GM12875 (cell line): ENCODE results near the gene ISM1.

Source experiments
- H3K4me3 ChIP-seq: one replicate; pipeline ENCODE4 v1.5.1; 2011; ENCODE audit warnings: low read depth, low read length, control low read depth
- CTCF ChIP-seq: IDR thresholded peaks from 2 replicates; pipeline ENCODE4 v1.5.1; 2011; ENCODE audit warnings: low read depth, mild to moderate bottlenecking, control low read depth, inconsistent platforms, low read length, moderate library complexity, borderline replicate concordance; ENCODE audit not compliant: insufficient read depth

The ISM1 gene

DNA sequence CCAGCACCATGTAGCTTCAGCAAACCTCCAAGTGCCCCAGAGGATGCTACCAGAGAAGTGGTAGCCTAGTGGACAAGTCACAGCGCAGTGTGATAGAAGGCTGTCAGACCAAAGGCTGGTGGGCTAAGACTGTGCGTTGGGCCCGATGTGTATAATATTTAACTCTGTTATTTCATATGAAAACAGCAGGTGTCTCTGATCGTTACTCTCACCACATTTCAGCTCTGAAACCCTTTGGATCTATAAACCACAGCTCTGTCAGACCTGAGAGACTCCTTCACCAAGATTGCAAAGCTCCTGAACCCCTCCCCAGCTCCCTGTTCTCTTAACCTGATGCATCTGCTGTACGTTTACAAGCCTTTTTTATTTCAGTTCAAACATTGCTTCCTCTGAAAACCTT, 43.8 kb downstream of the ISM1 start:
- H3K4me3 ChIP-seq = no peak overlapping the region
- no peak for TF ChIP-seq CTCF

- TF ChIP-seq CTCF = no peak
Observed at GRCh38 chr20:13265941-13266340, 44.9 kb downstream of the ISM1 start.

GRCh38 chr20:13267231-13267630, 46.2 kb downstream of the ISM1 start:
- no peak overlapping the region for H3K4me3 ChIP-seq
- no peak for TF ChIP-seq CTCF

More at GRCh38 chr20:13265941-13266340, 44.9 kb downstream of the ISM1 start:
- no peak overlapping the region for H3K4me3 ChIP-seq

- no peak for TF ChIP-seq CTCF
- H3K4me3 ChIP-seq = no peak overlapping the region
Observed at GRCh38 chr20:13268953-13269352, 47.9 kb downstream of the ISM1 start.

DNA sequence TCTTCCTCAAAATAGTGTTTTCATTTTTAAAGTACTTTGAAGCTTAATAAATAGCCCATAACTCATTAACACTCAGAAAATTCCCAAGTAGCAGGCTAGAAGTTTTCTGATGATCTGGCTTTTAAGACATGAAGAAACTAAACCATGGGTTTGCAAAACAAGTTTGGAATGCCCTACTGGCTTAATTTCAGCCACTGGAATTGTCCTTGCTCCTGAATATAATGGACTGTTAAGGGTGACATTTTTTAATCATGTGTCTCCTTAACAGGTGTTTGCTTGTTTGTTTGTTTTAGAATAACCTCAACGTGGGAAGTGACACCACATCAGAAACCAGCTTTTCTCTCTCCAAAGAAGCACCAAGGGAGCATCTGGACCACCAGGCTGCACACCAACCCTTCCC, 49.1 kb downstream of the ISM1 start:
- TF ChIP-seq CTCF = no peak
- no peak overlapping the region for H3K4me3 ChIP-seq

DNA sequence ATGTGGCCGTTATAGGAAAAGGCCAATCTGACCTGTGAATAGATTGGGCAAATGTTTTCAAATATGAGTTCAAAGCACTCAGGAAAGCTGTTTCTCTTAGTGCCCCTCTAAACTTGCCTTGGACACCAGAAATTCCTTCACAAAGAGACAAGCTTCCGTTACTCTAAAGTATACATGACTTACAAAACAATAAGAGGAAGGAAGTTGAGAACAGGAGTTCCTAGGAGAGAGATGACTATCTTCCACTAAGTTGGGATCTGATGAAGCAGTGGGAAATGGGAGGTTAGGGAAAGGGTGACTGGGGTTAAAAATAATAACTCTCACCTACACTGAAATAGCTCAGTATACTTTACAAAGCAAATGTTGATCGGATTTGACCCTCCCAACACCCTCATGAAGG, 50.0 kb downstream of the ISM1 start:
- no peak overlapping the region for H3K4me3 ChIP-seq
- no peak for TF ChIP-seq CTCF

DNA sequence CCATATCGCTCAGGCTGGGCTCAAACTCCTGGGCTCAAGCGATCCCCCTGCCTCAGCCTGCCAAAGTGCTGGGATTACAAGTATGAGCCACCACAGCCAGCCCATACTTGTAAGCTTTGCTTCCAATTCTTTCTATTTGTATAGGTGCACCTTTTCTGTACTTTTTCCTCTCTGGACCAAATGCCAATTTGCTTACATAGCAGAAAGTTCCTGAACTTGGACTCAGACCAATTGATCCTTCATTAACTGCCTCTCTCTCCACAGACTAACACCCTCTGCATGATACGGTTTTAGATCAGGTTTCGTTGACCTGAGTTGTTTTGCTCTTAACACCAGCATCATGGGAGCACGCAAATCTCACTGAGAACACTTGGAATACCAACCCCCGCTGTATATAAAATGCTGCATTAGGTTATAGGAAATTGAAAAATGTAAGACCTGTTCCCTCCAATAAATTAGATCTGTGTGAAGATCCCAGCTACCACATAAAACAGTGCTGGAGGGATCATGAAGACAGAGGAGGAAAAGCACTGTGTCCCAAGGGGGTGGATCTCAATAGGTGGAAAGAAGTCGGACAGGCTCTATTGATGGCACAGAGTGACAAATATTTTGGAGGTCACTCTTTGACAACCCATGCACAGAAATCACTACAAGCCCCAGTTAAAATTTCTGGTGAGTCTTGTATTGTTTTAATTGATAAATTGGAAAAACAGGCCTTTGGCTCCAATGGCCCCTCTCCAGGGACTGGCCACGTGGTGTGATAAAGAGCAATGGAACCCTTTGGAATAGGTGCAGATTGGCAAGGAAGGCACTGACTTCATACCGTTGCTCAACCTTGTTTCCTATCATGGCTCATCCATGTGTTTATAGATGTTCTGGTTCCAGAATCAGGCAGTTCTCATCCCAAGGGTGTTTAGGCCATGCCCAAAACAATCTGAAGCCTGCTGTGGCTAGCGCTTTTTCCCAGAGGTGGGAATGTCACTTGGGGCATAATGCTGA, 51.2 kb downstream of the ISM1 start:
- H3K4me3 ChIP-seq = no peak overlapping the region
- TF ChIP-seq CTCF = no peak
